HepG2 (cell line): ENCODE data around the gene ATAD2B. TPM values are rescaled to one million over a fixed set of nuclear protein-coding genes. Genes with fewer than 3 reads are reported as not detected.

Experiments used
- ATAC-seq: fragments of 200-7000 bp; cut with Tn5 transposase; 3 replicates; pipeline ENCODE4 v1.9.1; 2020; ENCODE audit warnings: mild to moderate bottlenecking, moderate library complexity
- BruUV-seq: library from RNA; stranded (reverse); fragments of 400-500 nt; replicated peaks from 2 replicates; lab custom pipeline; 2021; lab: Mats Ljungman, UMichigan
- CTCF ChIA-PET: fragments of 300-600 bp; formaldehyde crosslinking; extraction: SDS; loops from one replicate; lab custom pipeline; 2021; ENCODE audit warnings: low total read pairs, inconsistent platforms, low intra/inter-chr PET ratio; lab: Yijun Ruan, JAX
- POLR2A ChIA-PET: fragments of 350-600 bp; sonication (Branson Sonifier 250); formaldehyde crosslinking; loops from one replicate; lab custom pipeline; 2020; ENCODE audit warnings: antibody characterized with exemption, inconsistent platforms; lab: Yijun Ruan, JAX
- DNase-seq: peaks from one replicate; pipeline ENCODE4 v3.0.0-alpha.2; 2015; ENCODE audit warnings: low spot score
- FAIRE-seq: peaks from 3 replicates; lab custom pipeline; 2011; peaks lifted over from hg19 to GRCh38; lab: Jason Lieb, UNC
- H2AFZ ChIP-seq: one replicate; pipeline ENCODE4 v1.6.1; 2011; ENCODE audit warnings: low read length, inconsistent platforms
- H3K27ac ChIP-seq: fragments of 300-600 bp; 3 replicates; pipeline ENCODE4 v1.8.0; 2011; ENCODE audit warnings: mixed run types, mild to moderate bottlenecking, mixed read lengths, low read length, inconsistent platforms; ENCODE audit not compliant: insufficient read depth; ENCODE audit errors: extremely low read length
- H3K27me3 ChIP-seq, 2 experiments: fragments of 200-600 bp in 1 of 2; 2 replicates in 1 of 2; 3 replicates in 1 of 2; pipeline versions ENCODE4 v1.6.0 to v1.8.0; 2011; ENCODE audit warnings: low read length in 2 of 2, mild to moderate bottlenecking in 2 of 2, moderate library complexity in 2 of 2, inconsistent platforms in 1 of 2; ENCODE audit not compliant: insufficient read depth in 2 of 2, control insufficient read depth in 1 of 2
- H3K36me3 ChIP-seq, 2 experiments: fragments of 200-600 bp in 1 of 2; replicated peaks in 1 of 2; 2 replicates in 1 of 2; 3 replicates in 1 of 2; pipeline versions ENCODE4 v1.5.1 to v1.8.0; 2011; ENCODE audit warnings: low read length in 2 of 2, inconsistent platforms in 1 of 2; ENCODE audit not compliant: insufficient read depth in 2 of 2, control insufficient read depth in 1 of 2
- H3K4me1 ChIP-seq: 2 replicates; pipeline ENCODE4 v1.5.1; 2012; ENCODE audit warnings: low read length, inconsistent platforms; ENCODE audit not compliant: insufficient read depth
- H3K4me2 ChIP-seq: 2 replicates; pipeline ENCODE4 v1.6.0; 2011; ENCODE audit warnings: low read depth, low read length, inconsistent platforms
- H3K4me3 ChIP-seq, 3 experiments: fragments of 200-600 bp in 1 of 3; sonication (generic), shearing (Covaris generic) in 1 of 3; replicated peaks in 1 of 3; 2 replicates each; pipeline ENCODE4 v1.5.1; 2011 to 2016; ENCODE audit warnings: low read length in 3 of 3, inconsistent platforms in 2 of 3, low read depth in 2 of 3, mild to moderate bottlenecking in 2 of 3, control low read depth in 1 of 3, mixed read lengths in 1 of 3; ENCODE audit not compliant: insufficient read depth in 1 of 3
- H3K79me2 ChIP-seq: one replicate; pipeline ENCODE4 v1.6.1; 2011; ENCODE audit warnings: low read length, inconsistent platforms; ENCODE audit not compliant: insufficient read depth
- H3K9ac ChIP-seq: 2 replicates; pipeline ENCODE4 v1.6.0; 2011; ENCODE audit warnings: mild to moderate bottlenecking, low read depth, low read length, inconsistent platforms; ENCODE audit not compliant: insufficient read depth
- H3K9me3 ChIP-seq: 2 replicates; pipeline ENCODE4 v1.5.1; 2012; ENCODE audit warnings: mild to moderate bottlenecking, low read length
- H4K20me1 ChIP-seq: 2 replicates; pipeline ENCODE4 v1.6.0; 2011; ENCODE audit warnings: inconsistent platforms, mild to moderate bottlenecking, low read length, moderate library complexity; ENCODE audit not compliant: insufficient read depth
- BORCS8-MEF2B ChIP-seq: sonication (generic); formaldehyde crosslinking; IDR thresholded peaks from 2 replicates; pipeline ENCODE4 v1.8.0; 2022; ENCODE audit warnings: mild to moderate bottlenecking, missing genetic modification reagents
- CREB3 ChIP-seq: sonication (generic); formaldehyde crosslinking; IDR thresholded peaks from 2 replicates; pipeline ENCODE4 v1.5.0; 2020; ENCODE audit warnings: missing genetic modification reagents
- CREM ChIP-seq, 2 experiments: sonication (generic) in 1 of 2; formaldehyde crosslinking in 1 of 2; IDR thresholded peaks; 2 replicates each; pipeline versions ENCODE4 v1.4.0 to v1.6.1; 2016 to 2020; ENCODE audit warnings: antibody characterized with exemption in 1 of 2, mild to moderate bottlenecking in 1 of 2, missing genetic modification reagents in 1 of 2
- SNAPC5 ChIP-seq: sonication (generic); formaldehyde crosslinking; IDR thresholded peaks from 2 replicates; pipeline ENCODE4 v1.8.1; 2023; ENCODE audit warnings: mild to moderate bottlenecking, missing genetic modification reagents, borderline replicate concordance
- ZNF629 ChIP-seq: sonication (generic); formaldehyde crosslinking; conservative IDR thresholded peaks from 2 replicates; pipeline ENCODE4 v1.5.0; 2020; ENCODE audit warnings: missing genetic modification reagents
- ZNF841 ChIP-seq: sonication (generic); formaldehyde crosslinking; IDR thresholded peaks from 2 replicates; pipeline ENCODE4 v1.8.1; 2023; ENCODE audit warnings: missing genetic modification reagents, borderline replicate concordance
- ZNF891 ChIP-seq: sonication (generic); formaldehyde crosslinking; IDR thresholded peaks from 2 replicates; pipeline ENCODE4 v1.5.0; 2020; ENCODE audit warnings: mild to moderate bottlenecking, missing genetic modification reagents
- WGBS: methylation state at CpG from one replicate; pipeline ENCODE4 v1.1.6; 2017; ENCODE audit warnings: low lambda C conversion rate; 5-methylcytosine and 5-hydroxymethylcytosine counted together
- in situ Hi-C: cut with HindIII; loops from 2 replicates; pipeline ENCODE4 v1.10.0; 2017; ENCODE audit warnings: low pct_unique_long_range_greater_than_20kb; ENCODE audit not compliant: extremely low pct_ligation_motif_present
- intact Hi-C: fragments of 100-400 bp; cut with micrococcal nuclease; formaldehyde crosslinking; loops from one replicate; pipeline ENCODE4 v1.10.0; 2022; ENCODE audit not compliant: unreplicated experiment
- polyA plus RNA-seq, 8 experiments: library from polyadenylated mRNA; depleted of rRNA in 3 of 8; stranded (reverse) in 7 of 8; unstranded in 1 of 8; fragments of >200 nt; fragmentation: Illumina TruSeq in 4 of 8; extraction: Trizol in 4 of 8; gene quantifications; 2 replicates each; pipeline versions ENCODE4 v1.2.1 to v1.2.3, GENCODE V29; 2011 to 2016; ENCODE audit warnings: low read depth in 4 of 8, missing spikeins in 1 of 8, mixed read lengths in 1 of 8; ENCODE audit not compliant: insufficient read depth in 1 of 8
- total RNA-seq, 5 experiments: library from RNA; depleted of rRNA; stranded (reverse); fragments of >200 nt; fragmentation: Illumina TruSeq; extraction: Trizol; gene quantifications; 2 replicates each; pipeline ENCODE4 v1.2.3, GENCODE V29; 2016; ENCODE audit warnings: low read depth in 1 of 5
- TF ChIP-seq, protein P1 (sequence below): sonication (generic); formaldehyde crosslinking; IDR thresholded peaks from 2 replicates; pipeline ENCODE4 v1.5.0; 2020; ENCODE audit warnings: missing genetic modification reagents
- TF ChIP-seq, protein P2 (sequence below): sonication (generic); formaldehyde crosslinking; IDR thresholded peaks from 2 replicates; pipeline ENCODE4 v1.5.0; 2020; ENCODE audit warnings: missing genetic modification reagents, mild to moderate bottlenecking, borderline replicate concordance
- TF ChIP-seq, protein P3 (sequence below): sonication (generic); formaldehyde crosslinking; conservative IDR thresholded peaks from 2 replicates; pipeline ENCODE4 v1.4.0; 2020; ENCODE audit warnings: missing genetic modification reagents
- TF ChIP-seq, protein P4 (sequence below): sonication (generic); formaldehyde crosslinking; IDR thresholded peaks from 2 replicates; pipeline ENCODE4 v1.8.1; 2023; ENCODE audit warnings: mild to moderate bottlenecking, moderate library complexity, missing genetic modification reagents

ATAD2B gene
- total and polyA plus RNA-seq, 2 of the 13 experiments (the other 11 are each of a cell fraction or from before 2014, with no cell fraction given), result 5.3 to 22.2 TPM

- WGBS, result 95% methylated on average over 8 of the region's 8 CpGs
- no peak overlapping the region for H3K9ac ChIP-seq
- no peaks in the 10 kb centered on the region for H3K4me1 ChIP-seq
- FAIRE-seq (no peak), ATAC-seq (no peak), DNase-seq (no peak)
- no peaks in the 10 kb centered on the region for H3K9me3 ChIP-seq
- BruUV-seq, result no TSS peak
- H3K27me3 ChIP-seq, result no peaks in the 10 kb centered on the region
- no peaks in the 10 kb centered on the region for H3K79me2 ChIP-seq
- no peak overlapping the region for H3K4me3 ChIP-seq
- no peak overlapping the region for H2AFZ ChIP-seq
- H3K27ac ChIP-seq, result no peak overlapping the region
- intact Hi-C loops (no loop called here), in situ Hi-C loops (no loop called here)
- no peak overlapping the region for H3K4me2 ChIP-seq
- CTCF ChIA-PET, result no interaction called here
- POLR2A ChIA-PET, result no interaction called here
- peaks cover 9 to 53% of the 10 kb centered on the region in 2 experiments; a peak in 4 of 5 replicates for H3K36me3 ChIP-seq
- no peaks in the 10 kb centered on the region for H4K20me1 ChIP-seq
- no peak for TF ChIP-seq ZNF841 (CRISPR knock-in tag)
- TF ChIP-seq, protein P1, sequence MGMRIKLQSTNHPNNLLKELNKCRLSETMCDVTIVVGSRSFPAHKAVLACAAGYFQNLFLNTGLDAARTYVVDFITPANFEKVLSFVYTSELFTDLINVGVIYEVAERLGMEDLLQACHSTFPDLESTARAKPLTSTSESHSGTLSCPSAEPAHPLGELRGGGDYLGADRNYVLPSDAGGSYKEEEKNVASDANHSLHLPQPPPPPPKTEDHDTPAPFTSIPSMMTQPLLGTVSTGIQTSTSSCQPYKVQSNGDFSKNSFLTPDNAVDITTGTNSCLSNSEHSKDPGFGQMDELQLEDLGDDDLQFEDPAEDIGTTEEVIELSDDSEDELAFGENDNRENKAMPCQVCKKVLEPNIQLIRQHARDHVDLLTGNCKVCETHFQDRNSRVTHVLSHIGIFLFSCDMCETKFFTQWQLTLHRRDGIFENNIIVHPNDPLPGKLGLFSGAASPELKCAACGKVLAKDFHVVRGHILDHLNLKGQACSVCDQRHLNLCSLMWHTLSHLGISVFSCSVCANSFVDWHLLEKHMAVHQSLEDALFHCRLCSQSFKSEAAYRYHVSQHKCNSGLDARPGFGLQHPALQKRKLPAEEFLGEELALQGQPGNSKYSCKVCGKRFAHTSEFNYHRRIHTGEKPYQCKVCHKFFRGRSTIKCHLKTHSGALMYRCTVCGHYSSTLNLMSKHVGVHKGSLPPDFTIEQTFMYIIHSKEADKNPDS (CRISPR knock-in tag), result no peak
- TF ChIP-seq, protein P2, sequence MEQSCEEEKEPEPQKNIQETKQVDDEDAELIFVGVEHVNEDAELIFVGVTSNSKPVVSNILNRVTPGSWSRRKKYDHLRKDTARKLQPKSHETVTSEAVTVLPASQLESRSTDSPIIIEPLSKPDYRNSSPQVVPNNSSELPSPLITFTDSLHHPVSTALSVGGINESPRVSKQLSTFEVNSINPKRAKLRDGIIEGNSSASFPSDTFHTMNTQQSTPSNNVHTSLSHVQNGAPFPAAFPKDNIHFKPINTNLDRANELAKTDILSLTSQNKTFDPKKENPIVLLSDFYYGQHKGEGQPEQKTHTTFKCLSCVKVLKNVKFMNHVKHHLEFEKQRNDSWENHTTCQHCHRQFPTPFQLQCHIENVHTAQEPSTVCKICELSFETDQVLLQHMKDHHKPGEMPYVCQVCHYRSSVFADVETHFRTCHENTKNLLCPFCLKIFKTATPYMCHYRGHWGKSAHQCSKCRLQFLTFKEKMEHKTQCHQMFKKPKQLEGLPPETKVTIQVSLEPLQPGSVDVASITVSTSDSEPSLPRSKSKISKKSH (CRISPR knock-in tag), result no peak
- TF ChIP-seq CREB3, result no peak
- TF ChIP-seq SNAPC5, result no peak
- no peak for TF ChIP-seq ZNF629 (CRISPR knock-in tag)
- TF ChIP-seq, protein P3, sequence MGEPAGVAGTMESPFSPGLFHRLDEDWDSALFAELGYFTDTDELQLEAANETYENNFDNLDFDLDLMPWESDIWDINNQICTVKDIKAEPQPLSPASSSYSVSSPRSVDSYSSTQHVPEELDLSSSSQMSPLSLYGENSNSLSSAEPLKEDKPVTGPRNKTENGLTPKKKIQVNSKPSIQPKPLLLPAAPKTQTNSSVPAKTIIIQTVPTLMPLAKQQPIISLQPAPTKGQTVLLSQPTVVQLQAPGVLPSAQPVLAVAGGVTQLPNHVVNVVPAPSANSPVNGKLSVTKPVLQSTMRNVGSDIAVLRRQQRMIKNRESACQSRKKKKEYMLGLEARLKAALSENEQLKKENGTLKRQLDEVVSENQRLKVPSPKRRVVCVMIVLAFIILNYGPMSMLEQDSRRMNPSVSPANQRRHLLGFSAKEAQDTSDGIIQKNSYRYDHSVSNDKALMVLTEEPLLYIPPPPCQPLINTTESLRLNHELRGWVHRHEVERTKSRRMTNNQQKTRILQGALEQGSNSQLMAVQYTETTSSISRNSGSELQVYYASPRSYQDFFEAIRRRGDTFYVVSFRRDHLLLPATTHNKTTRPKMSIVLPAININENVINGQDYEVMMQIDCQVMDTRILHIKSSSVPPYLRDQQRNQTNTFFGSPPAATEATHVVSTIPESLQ (CRISPR knock-in tag), result no peak
- no peak for TF ChIP-seq BORCS8-MEF2B (CRISPR knock-in tag)
- no peak for TF ChIP-seq ZNF891
- TF ChIP-seq, protein P4, sequence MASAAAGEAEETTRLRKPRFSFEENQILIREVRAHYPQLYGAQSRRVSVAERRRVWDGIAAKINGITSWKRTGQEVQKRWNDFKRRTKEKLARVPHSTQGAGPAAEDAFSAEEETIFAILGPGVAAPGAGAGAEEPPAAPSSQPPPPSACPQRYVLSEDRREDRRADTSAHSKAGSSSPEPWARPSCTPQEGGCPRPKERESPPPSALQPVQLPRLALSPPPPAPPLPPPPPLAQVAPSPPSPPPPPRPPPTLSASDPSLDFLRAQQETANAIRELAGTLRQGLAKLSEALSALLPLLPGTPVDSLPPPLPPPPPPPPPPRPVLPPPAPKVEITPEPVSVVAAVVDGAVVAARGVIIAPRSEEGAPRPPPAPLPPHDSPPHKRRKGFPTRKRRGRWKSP (CRISPR knock-in tag), result no peak
- no peak for TF ChIP-seq CREM (IDR thresholded peaks at IDR 0.05)
- no peak for TF ChIP-seq CREM (CRISPR knock-in tag; IDR thresholded peaks at IDR 0.05)
Measured at GRCh38 chr2:23862716-23863426, 64.1 kb downstream of the ATAD2B start.
